ENCODE results near the gene PRPH2. TPM values are rescaled to one million over a fixed set of nuclear protein-coding genes. Genes with fewer than 3 reads are reported as not detected.
A peak's percentile ranks its signal among the peaks of the same experiment; 100 is the strongest.
"Not testable (repeated sequence)": the region's sequence is repeated elsewhere in the genome, so short reads cannot be mapped to it uniquely, and the experiment has no call there.

Gene PRPH2
- total and polyA plus RNA-seq, 8 donors: 0.34 to 2.2 (median 1.3) TPM

DNA sequence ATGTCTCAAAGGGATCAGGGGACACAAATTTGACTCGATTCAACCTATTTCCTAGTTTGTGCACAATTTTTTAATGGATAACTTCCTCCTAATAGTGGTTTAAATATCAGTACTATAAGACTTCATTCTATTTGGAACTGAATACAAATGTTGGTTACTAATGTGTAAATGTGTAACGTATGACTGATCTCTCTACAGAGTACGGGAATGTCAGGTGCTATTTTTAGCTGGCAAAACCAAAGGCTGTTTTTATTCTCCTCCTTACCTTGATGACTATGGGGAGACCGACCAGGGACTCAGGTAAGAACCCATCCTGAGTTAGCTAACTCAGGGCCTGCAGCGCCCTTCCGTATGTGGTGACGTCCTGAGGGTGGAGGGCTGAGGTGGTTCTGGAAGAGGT lies 33.0 kb downstream of the PRPH2 start:
- FAIRE-seq (no peak), ATAC-seq (peak in 3 of 4 donors; percentile 29 to 76 (median 59)), DNase-seq (no peak)
- TF ChIP-seq, protein P1, sequence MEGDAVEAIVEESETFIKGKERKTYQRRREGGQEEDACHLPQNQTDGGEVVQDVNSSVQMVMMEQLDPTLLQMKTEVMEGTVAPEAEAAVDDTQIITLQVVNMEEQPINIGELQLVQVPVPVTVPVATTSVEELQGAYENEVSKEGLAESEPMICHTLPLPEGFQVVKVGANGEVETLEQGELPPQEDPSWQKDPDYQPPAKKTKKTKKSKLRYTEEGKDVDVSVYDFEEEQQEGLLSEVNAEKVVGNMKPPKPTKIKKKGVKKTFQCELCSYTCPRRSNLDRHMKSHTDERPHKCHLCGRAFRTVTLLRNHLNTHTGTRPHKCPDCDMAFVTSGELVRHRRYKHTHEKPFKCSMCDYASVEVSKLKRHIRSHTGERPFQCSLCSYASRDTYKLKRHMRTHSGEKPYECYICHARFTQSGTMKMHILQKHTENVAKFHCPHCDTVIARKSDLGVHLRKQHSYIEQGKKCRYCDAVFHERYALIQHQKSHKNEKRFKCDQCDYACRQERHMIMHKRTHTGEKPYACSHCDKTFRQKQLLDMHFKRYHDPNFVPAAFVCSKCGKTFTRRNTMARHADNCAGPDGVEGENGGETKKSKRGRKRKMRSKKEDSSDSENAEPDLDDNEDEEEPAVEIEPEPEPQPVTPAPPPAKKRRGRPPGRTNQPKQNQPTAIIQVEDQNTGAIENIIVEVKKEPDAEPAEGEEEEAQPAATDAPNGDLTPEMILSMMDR (IDR thresholded peaks at IDR 0.05): no peak
- Histone ChIP-seq H3K4me1 (peaks cover 0 to 5% (median 2%) of the 10 kb centered on the region in 3 donors), H3K4me3 (no peak overlapping the region), H3K36me3 (peaks cover 0 to 54% (median 12%) of the 10 kb centered on the region in 3 donors), H3K9me3 (no peaks in the 10 kb centered on the region), H3K27me3 (no peaks in the 10 kb centered on the region), H3K27ac (peak overlapping the region in 3 of 4 donors; percentile 5 to 50 (median 12))
- intact Hi-C loops (cut with DNase I): no loop called here
- WGBS, 2 donors: 60 to 61% methylated on average over 7 of the region's 7 CpGs

GRCh38 chr6:42688281-42688680 lies 34.1 kb downstream of the PRPH2 start:
- Histone ChIP-seq H3K9me3 (no peaks in the 10 kb centered on the region), H3K4me1 (peaks cover 0 to 5% (median 2%) of the 10 kb centered on the region in 3 donors), H3K27ac (peak overlapping the region in 1 of 4 donors; percentile 50), H3K4me3 (no peak overlapping the region), H3K27me3 (no peaks in the 10 kb centered on the region), H3K36me3 (peaks cover 5 to 63% (median 16%) of the 10 kb centered on the region in 3 donors)
- ATAC-seq (no peak), FAIRE-seq (no peak), DNase-seq (no peak)
- TF ChIP-seq, protein P1 (IDR thresholded peaks at IDR 0.05): no peak
- intact Hi-C loops (cut with DNase I): no loop called here
- WGBS, 2 donors: 76% methylated on average over 3 of the region's 3 CpGs

DNA sequence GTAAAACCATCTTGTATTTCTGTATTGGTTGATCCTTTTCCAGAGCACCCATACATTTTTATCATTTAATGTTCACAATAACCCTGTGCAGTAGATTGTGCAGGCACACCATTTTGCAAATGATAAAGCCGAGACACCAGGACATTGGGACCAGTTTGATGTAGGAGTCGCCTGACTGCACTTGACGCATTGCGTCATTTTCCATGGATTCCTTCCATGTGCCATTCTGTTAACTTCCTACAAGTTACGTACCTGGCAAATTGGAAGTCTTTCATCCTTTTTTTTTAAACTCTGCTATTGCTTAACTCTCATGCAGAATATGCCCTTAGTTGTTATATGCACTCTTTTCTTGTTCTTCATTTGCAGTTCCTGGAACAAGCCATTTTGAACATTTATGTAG lies 43.0 kb downstream of the PRPH2 start:
- H3K36me3 ChIP-seq: peaks cover 13 to 92% (median 54%) of the 10 kb centered on the region in 3 donors
- WGBS, 2 donors: 93 to 97% methylated on average over 5 of the region's 5 CpGs
- H3K27ac ChIP-seq: no peak overlapping the region
- TF ChIP-seq, protein P1 (IDR thresholded peaks at IDR 0.05): no peak
- no peaks in the 10 kb centered on the region for H3K27me3 ChIP-seq
- intact Hi-C loops (cut with DNase I): no loop called here
- FAIRE-seq (no peak), ATAC-seq (no peak), DNase-seq (no peak)
- H3K4me3 ChIP-seq: no peak overlapping the region
- no peaks in the 10 kb centered on the region for H3K9me3 ChIP-seq
- H3K4me1 ChIP-seq: no peaks in the 10 kb centered on the region

- DNase-seq (no peak), FAIRE-seq (no peak), ATAC-seq (no peak)
- Histone ChIP-seq H3K4me3 (no peak overlapping the region), H3K9me3 (no peaks in the 10 kb centered on the region), H3K4me1 (no peaks in the 10 kb centered on the region), H3K27me3 (no peaks in the 10 kb centered on the region), H3K27ac (no peak overlapping the region), H3K36me3 (peaks cover 8 to 97% (median 59%) of the 10 kb centered on the region in 3 donors)
- TF ChIP-seq, protein P1 (IDR thresholded peaks at IDR 0.05): no peak
- intact Hi-C loops (cut with DNase I): no loop called here
- 87 to 93% methylated on average over 3 of the region's 3 CpGs for WGBS, 2 donors
Observed at GRCh38 chr6:42674780-42675179, 47.6 kb downstream of the PRPH2 start.

GRCh38 chr6:42674368-42674767 lies 48.0 kb downstream of the PRPH2 start:
- FAIRE-seq; intact Hi-C loops (cut with DNase I); H3K4me3 ChIP-seq; DNase-seq; H3K27me3 ChIP-seq; ATAC-seq; H3K4me1 ChIP-seq; H3K27ac ChIP-seq; H3K9me3 ChIP-seq: not testable (repeated sequence)
- 85 to 88% methylated on average over 6 of the region's 6 CpGs for WGBS, 2 donors
- H3K36me3 ChIP-seq: peaks cover 11 to 98% (median 59%) of the 10 kb centered on the region in 3 donors

Measured in pancreas (tissue), 10 donors.